NCI-H2227 (cell line): ENCODE results near the gene GNAO1.

Experiments used
- DNase-seq: peaks from one replicate; lab custom pipeline; 2025; ENCODE audit not compliant: unreplicated experiment; lab: John Stamatoyannopoulos, UW

The GNAO1 gene

DNA sequence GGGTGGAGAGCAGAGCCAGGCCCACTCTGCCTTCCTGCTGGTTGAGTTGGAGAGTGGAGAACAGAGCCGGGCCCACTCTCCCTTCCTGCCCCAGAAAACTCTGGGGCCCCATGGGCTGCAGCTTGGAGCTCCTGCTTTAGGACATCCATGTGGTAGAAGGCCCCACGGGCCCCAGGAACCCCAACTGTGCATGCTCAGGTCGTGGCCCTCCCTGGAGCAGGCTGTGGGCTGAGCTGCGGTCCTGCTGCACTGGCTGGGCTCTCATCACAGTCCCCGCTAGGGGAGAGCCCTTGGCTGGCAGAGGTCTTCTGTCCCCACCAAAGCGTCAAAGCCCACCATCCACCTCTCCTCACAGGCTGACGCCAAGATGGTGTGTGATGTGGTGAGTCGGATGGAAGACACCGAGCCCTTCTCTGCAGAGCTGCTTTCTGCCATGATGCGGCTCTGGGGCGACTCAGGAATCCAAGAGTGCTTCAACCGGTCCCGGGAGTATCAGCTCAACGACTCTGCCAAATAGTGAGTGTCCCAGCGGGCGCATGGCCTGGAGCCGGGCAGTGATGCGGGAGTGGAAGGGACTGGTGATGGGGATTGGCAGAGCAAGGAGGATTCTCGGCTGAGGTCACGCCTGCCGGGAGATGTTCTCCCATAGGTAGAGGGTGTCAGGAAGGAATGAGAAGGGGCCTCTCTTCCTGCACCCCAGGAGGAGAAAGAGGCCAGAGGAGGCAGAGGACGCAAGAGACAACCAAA, 137.2 kb downstream of the GNAO1 start:
- no peak for DNase-seq

DNA sequence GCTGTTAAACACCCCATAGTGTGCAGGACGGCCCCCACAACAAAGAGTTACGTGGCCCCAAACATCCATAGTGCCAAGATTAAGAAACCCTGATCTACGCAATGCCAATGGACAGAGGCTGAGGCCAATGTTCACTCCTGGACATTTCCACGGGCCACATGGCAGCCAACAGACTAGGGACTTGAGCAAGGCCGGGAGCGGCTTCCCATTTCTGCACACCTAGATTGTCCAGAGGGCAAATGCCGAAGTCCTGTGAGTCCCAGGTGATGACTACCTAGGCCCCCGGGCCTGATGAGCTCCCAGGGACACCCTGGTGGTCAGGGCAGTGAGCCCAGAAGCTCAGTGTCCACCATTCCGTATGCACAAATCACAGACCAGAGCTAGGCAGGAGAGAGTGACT, 138.6 kb downstream of the GNAO1 start:
- DNase-seq: no peak

DNA sequence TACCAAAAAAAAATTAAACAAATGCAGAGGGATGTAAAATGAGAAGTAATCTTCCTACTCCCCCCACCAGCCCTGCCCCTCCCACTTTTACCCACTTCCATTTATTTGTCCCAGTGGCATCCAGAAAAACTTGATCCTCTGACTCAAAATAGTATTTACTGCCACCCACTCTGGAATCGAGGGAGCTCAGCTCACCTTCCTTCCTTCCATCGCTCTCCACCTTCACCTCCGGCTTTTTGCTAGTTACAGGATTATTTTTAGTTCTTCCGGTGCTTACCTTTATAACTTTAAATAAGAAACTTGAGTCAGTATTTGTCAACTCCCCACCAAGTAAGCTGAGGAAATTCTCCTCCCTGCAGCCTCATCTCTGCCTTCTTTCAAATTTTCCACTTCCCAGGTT, 139.2 kb downstream of the GNAO1 start:
- no peak for DNase-seq

DNA sequence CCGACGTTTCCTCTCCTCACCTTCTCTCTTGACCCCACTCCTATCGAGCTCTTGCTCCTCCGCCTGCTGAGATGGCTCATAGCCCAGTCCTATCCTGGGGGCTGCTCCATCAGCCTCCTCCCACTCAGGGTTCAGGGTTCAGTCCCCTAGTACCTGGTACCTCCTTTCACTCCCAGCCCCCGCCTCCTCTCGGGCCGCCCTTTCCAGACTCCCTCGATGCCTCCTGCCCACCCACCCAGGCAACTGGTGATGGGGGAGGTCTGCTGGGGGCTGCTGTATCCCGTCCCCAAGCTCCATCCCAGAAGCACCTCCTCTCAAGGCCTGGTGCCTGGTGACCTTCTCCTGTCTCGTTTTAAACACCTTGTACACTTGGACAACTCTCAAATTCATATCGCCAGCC, 140.1 kb downstream of the GNAO1 start:
- DNase-seq: no peak

DNA sequence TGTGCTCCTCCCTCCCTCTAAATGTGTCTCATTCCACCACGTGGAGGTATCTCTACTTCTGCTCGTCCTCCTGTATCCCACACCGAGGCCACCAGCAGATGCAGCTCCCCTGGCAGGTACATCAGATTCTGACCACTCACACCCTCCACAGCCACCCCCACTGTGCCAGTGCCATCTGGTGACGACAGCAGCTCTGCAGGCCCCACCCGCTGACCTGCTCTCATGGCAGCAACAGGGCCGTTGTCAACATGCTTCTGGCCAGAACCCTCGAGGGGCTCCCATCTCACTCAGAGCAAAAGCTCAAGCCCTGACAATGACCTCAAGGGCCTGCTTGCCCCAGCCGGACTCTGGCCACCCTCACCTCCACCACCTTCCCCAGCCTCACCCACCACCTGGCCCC, 140.6 kb downstream of the GNAO1 start:
- DNase-seq: no peak

DNA sequence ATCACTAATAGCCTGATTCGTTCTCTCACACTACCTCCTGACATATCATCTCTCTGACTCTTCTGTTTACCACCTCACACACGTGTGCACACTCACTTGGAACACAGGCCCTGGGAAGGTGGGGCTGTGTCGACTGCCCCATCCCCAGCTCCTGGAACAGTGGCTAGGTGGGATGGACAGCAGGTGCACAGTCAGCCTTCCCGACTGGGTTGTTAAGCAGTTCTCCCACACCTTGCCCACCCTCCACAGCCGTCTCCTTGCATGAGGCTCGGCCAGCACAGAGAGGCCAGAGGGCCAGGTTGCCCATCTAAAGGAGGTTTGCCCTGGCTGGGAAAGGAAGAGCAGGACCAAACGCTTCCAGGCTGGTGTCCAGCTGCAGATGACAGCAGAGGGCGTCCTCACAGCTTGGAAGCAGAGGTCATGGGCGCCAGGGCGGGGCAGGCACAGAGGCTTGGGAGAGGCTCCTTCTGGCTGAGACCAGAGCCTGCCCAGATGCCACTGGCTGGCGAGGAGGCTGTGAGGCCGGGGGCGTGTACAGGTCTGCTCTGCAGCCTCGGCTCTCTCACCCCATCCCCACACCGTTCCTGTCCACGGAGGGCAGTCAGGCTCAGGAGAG, 141.3 kb downstream of the GNAO1 start:
- no peak for DNase-seq

DNA sequence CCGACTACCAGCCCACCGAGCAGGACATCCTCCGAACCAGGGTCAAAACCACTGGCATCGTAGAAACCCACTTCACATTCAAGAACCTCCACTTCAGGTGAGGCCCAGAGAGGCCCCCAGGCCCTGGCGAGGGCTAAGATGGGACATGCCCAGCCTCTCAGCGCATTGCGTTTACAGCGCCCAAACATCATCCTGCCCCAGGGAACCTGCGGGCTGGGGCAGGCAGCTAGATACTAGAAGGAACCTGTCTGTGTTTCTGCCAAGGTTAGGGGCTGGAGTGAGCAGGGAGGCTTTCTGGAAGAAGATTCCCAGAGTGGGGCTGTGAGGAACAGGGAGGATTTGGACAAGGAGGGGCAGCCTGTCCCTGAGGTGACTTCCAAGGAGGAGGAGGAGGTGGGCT, 143.5 kb downstream of the GNAO1 start:
- no peak for DNase-seq

DNA sequence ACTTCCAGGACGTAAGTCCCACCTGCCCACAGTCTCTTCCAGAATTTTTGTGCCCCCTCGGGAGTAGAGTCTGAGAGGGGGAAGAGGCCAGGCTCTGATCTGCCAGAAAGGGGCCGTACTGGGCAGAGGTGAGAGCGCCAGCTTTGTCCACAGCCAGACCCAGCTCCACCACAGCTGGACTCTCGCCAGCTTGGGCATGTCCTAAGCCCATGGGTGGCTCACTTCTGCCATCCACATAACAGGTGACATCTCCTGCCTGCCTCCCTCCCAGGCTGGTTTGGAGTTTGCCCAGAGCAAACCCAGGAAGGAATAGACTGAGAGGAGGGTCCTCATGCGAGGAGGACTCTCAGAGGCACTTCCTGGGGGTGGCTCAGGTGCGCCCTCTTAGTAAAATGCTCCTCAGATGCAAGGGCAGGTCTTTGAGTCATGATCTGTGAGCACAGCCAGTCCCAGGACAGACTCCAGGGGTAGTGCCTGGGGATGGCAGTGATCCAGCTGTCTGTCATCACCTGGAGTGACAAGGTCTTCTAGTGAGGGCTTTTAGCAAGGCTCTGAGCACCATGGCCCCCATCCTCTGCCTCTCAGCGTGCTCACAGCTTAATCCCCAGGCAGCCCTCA, 144.9 kb downstream of the GNAO1 start:
- DNase-seq: no peak

DNA sequence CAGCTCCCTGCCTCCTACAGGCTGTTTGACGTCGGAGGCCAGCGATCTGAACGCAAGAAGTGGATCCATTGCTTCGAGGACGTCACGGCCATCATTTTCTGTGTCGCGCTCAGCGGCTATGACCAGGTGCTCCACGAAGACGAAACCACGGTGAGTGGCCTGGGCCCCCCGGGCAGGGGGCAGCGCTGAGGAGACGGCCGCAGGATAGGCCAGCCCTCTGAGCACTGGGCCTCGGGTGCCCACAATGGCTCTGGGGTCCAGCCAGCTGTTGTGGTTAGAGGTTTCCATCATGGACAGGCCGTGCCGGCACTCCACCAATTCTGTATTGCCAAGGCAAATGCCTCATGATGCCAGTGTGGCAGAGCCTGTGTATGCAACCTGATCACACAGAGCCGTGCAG, 145.4 kb downstream of the GNAO1 start:
- DNase-seq: no peak

DNA sequence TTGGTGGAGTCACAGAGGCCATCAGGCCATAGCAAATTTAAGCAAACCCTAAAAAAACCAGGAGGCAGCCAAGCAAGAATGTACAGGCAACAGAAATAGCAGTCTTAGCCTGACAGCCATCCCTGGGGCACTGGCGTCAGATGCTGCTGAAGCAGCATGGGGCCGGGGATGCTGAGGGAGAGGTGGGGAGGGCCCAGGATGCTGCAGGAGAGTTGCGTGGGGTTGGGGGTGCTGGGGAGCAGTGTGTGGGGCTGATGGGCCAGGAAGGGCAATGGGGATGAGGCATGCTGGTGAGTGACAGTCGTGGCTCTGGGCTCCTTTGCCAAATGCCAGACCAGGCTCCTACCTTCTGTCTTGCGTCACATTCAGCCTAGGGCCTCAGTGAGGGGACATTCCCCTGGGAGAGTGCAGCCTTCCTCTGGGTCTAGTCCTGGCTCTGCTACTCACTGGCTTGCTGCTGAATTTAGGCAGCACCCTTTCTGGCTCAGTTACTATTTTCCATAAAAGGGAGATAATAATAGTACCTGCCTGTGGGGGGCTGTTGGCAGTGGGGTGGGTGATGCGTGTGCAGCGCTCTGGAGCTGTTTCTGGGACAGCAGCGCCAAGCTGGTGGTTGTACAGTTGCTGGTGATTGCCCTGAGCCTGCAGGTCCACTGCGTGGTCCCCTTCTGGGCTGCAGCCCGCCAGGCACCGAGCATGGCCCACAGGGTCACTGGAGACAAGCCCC, 146.0 kb downstream of the GNAO1 start:
- DNase-seq: no peak

DNA sequence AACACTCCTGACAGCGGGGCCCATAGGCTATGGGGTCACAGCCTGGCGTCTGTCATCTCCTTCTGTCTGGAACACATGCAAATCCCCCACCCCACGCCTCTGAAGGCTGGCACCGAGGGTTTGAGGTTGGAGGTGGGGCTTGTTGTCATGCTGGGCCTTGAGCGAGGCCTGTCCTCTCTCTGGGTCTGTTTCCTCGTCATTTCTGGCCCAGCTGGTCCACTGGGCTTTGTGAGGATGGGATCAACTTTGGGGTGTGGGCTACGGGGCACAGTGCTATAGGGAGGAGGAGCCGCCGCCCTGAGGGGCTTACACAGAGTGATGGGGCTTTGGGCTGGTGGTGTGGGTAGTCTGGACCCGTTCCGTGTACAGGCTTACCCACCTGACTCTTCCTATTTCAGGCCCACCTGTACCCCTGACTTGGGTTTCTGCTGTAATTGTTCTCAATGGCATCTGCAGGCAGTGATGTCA, 146.6 kb downstream of the GNAO1 start:
- no peak for DNase-seq

DNA sequence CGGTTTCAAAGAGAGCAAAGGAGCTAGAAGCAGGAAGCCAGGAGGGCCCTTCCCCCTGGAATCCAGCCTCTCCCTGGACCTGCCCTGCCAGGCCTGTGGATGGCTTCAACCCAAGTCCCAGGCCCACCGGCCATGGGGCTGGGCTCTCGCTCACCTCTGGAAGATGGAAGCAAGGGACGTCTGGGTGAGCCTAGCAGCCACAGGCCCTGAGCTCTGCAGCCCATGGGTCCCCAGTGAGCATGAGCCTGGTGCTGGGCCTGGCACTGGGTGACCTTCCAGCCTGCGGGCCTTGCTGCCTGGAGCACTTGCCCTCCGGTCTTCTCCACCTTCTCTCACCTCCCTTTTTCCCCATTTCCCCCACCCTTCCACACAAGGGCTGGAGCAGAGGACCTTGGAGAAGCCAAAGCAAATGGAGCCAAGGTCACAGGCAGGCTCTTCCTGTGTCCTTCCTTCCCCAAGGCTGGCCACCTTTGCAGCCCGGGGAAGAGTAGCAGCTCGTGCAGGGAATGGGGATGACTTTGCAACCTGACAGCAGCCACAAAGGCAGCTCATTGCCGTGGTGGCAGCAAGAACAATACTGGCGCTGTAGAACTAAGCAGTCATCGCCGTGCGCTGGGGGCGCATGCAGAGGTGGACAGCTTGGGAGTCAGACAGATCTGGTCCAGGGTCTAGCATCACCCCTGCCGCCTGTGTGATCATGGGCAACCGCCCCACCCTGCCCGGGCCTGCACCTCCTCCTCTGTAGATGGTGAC, 147.5 kb downstream of the GNAO1 start:
- no peak for DNase-seq

DNA sequence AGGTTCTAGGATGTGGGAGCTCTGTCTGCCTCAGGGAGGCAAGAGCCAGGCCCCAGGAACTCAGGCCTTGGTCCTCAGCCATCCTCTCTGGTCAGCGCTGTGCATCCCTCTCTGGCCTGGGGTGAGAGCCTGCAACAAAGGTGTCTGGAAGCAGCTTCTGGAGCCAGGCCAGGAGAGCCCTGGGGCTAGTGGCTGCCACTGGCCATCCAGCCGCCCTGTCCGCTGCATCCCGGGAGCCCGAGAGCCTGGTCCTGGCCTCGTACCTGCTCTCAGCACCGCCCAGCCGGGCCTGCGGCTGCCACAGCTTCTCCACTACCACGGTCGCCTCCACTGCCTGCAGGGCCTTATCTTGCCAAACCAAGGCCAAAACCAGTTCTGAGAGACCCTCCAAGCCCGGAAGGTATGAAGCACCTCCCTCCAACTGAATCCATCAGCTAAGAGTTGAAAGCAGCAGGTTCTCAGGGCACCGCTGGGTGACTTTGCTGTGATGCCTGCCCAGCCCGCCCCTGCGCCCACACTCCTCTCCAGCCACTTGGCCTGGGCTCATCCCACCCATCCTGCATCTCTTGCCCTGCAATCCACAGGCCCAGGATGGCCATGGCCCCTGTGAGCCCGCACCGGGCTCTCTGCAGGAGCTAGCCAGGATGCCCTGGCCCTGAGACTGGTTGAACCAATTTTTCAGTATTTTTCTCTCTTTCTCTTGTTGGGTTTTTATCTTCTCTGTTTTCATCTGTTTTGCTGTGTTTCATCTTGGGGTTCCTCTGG, 148.3 kb downstream of the GNAO1 start:
- DNase-seq: no peak

DNA sequence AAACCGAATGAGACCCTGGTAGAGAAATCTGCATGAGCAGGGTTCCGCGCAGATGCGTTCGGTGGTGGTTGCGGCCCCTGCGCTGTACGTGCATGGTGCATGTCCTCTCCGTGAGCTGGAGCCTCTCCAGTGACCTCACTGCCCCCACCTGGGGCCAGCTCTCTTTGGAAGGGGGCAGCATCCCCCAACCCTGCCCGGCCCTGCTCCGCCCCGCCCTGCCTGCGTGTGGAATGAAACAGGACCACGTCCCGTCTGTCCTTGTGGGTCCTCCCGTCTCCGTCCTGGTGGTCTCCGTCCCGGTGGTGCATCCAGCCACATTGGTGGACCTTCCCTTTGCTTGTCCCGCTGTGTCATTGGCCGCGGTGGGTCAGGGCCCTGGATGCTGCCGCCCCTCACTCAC, 149.1 kb downstream of the GNAO1 start:
- DNase-seq: no peak

DNA sequence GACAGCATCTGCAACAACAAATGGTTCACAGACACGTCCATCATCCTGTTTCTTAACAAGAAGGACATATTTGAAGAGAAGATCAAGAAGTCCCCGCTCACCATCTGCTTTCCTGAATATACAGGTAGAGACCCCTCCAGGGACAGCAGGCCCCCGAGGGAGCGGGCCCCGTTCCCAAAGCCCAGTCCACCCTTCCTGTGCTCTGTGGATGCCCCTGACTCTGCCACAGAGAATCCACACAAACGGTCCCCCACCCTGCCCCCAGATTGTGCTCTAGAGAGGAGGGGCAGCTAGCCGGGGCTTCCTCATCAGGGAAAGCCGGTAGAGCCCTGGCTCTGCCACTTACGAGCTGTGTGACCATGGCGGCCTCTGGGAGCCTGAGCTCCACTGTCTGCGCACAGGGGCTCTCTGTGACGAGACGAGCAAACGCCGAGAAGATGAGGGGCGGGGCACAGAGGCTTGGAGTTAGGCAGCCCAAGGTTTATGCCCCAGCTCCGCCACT, 149.6 kb downstream of the GNAO1 start:
- DNase-seq: no peak

DNA sequence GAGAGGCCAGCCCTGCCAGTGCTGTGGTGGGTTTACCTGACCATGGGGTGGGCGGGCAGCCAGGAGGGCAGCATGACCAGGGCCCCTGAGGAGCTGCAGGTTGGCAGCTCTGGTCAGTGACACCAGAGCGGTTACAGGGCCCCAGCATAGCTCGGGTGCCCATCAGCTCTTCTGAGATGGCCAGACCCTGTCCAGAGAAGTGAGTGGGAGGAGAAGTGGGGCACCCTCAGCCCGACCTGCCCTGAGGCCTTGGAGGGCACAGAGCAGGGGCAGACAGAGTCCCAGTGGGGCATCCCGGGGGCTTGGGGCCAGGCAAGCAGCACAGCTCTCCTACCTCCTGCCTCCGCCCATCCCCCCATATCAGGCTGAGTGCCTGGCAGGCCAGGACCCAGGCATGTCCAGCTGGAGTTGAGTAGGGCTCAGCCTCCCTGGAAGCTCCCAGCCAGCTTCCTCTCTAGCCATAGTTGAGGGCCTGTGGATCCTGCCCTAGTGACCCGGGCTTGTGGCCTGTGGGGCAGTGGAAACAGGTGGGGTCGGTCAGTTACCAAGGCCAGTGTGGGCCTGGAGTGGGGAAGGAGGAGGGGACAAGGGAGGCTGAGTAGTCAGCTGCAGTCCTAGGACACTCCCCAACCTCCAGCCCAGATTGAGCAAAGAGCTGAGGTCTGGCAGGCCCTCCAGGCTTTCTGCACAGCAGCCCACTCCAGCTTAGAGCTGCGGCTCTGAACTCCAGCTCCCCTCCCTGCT, 150.5 kb downstream of the GNAO1 start:
- DNase-seq: no peak

DNA sequence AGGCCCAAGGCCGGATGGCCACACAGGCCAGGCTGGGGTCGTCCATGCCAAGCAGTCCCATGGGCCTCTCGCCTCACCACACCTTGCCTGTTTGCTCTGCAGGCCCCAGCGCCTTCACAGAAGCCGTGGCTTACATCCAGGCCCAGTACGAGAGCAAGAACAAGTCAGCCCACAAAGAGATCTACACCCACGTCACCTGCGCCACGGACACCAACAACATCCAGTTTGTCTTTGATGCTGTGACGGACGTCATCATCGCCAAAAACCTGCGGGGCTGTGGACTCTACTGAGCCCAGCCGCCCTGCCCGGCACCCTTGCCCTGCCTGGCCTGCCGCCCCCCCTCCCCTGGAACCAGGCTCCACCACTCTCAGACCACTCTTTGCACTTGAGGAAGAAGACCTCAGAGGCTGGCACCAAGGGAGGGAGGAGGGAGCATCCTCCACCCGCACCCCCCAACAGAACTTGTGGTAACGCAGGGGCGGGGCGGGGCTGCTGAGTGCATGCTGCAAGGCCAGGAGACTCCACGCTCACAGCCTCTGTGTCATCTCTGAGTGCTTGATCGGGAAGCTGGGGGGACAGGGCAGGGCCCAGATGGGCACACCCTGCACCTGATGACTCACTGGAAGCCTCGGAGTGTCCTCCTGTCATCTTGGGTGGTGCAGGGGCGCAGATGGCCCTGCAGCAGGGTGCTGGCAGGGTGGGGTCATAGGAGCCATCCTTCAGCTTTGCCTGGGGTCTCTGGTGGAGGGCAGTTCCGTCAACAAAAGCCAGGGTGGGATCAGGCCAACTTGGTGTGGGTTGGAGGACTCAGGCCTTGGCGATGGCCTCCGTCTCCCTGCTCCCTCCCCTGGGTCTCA, 152.6 kb downstream of the GNAO1 start:
- DNase-seq: no peak
